Neural cell (in vitro differentiated cells): Measurements from ENCODE around the gene VARS2. TPM values are rescaled to one million over a fixed set of nuclear protein-coding genes. Genes with fewer than 3 reads are reported as not detected.

ENCODE experiments used
- H2AFZ ChIP-seq: fragments of 200-600, 300-800 bp; sonication (generic), shearing (Covaris generic); 2 replicates; pipeline ENCODE4 v1.6.0; 2014; ENCODE audit warnings: low read depth, mild to moderate bottlenecking, antibody characterized with exemption, low read length, moderate library complexity
- H3F3A ChIP-seq: fragments of 200-600 bp; shearing (Covaris generic); 2 replicates; pipeline ENCODE4 v1.6.1; 2016; ENCODE audit warnings: mild to moderate bottlenecking, moderate library complexity, mixed read lengths, antibody characterized with exemption, low read length; ENCODE audit not compliant: insufficient read depth, poor library complexity, severe bottlenecking
- H3K27ac ChIP-seq: fragments of 200-600, 300-800 bp; sonication (generic), shearing (Covaris generic); 2 replicates; pipeline ENCODE4 v1.5.1; 2014; ENCODE audit warnings: mild to moderate bottlenecking, low read length, moderate library complexity
- H3K27me3 ChIP-seq: fragments of 300-800, 200-600 bp; sonication (generic), shearing (Covaris generic); 2 replicates; pipeline ENCODE4 v1.6.0; 2014; ENCODE audit warnings: mild to moderate bottlenecking, low read depth, low read length, moderate library complexity; ENCODE audit not compliant: insufficient read depth
- H3K36me3 ChIP-seq: fragments of 300-800, 200-600 bp; sonication (generic), shearing (Covaris generic); 2 replicates; pipeline ENCODE4 v1.5.1; 2014; ENCODE audit warnings: mild to moderate bottlenecking, antibody characterized with exemption, low read length, moderate library complexity; ENCODE audit not compliant: insufficient read depth
- H3K4me2 ChIP-seq: fragments of 300-800, 200-600 bp; sonication (generic), shearing (Covaris generic); 2 replicates; pipeline ENCODE4 v1.6.0; 2014; ENCODE audit warnings: mild to moderate bottlenecking, low read length
- H3K4me3 ChIP-seq: fragments of 300-800, 200-600 bp; sonication (generic), shearing (Covaris generic); 2 replicates; pipeline ENCODE4 v1.5.1; 2014; ENCODE audit warnings: mild to moderate bottlenecking, low read length, moderate library complexity
- H3K79me2 ChIP-seq: fragments of 200-600 bp; shearing (Covaris generic); replicated peaks from 2 replicates; pipeline ENCODE4 v1.6.0; 2014; ENCODE audit warnings: mild to moderate bottlenecking, low read length, moderate library complexity; ENCODE audit not compliant: insufficient read depth
- H3K9ac ChIP-seq: fragments of 300-800, 200-600 bp; sonication (generic), shearing (Covaris generic); 2 replicates; pipeline ENCODE4 v1.6.1; 2016; ENCODE audit warnings: mild to moderate bottlenecking, low read length, mixed read lengths
- H3K9me2 ChIP-seq: fragments of 200-600 bp; shearing (Covaris generic); 2 replicates; pipeline ENCODE4 v1.6.1; 2016; ENCODE audit warnings: mild to moderate bottlenecking, low read length, mixed read lengths; ENCODE audit not compliant: insufficient read depth
- H3K9me3 ChIP-seq: fragments of 200-600, 300-800 bp; sonication (generic), shearing (Covaris generic); 2 replicates; pipeline ENCODE4 v1.6.1; 2016; ENCODE audit warnings: mild to moderate bottlenecking, mixed run types, low read length, moderate library complexity, mixed read lengths
- H4K20me1 ChIP-seq: fragments of 200-600 bp; shearing (Covaris generic); 2 replicates; pipeline ENCODE4 v1.6.1; 2016; ENCODE audit warnings: mild to moderate bottlenecking, mixed run types; ENCODE audit not compliant: insufficient read depth
- EP300 ChIP-seq: fragments of 450-650 bp; conservative IDR thresholded peaks from 2 replicates; pipeline ENCODE4 v1.6.1; 2014; ENCODE audit warnings: antibody characterized with exemption, mild to moderate bottlenecking, moderate library complexity; ENCODE audit not compliant: poor library complexity, severe bottlenecking
- EZH2 ChIP-seq: fragments of 200-600, 300-800 bp; shearing (Covaris generic), sonication (generic); IDR thresholded peaks from 2 replicates; pipeline ENCODE4 v1.6.1; 2014; ENCODE audit warnings: antibody characterized with exemption, low read length, borderline replicate concordance, mild to moderate bottlenecking; ENCODE audit not compliant: insufficient read depth, poor library complexity, severe bottlenecking
- MXI1 ChIP-seq: fragments of 450-650 bp; conservative IDR thresholded peaks from 2 replicates; pipeline ENCODE4 v1.6.1; 2014; ENCODE audit warnings: antibody characterized with exemption, mild to moderate bottlenecking; ENCODE audit not compliant: poor library complexity, severe bottlenecking
- POLR2AphosphoS5 ChIP-seq: IDR thresholded peaks from 2 replicates; pipeline ENCODE4 v1.6.1; 2012
- RAD21 ChIP-seq: fragments of 450-650 bp; conservative IDR thresholded peaks from 2 replicates; pipeline ENCODE4 v1.6.1; 2014; ENCODE audit warnings: antibody characterized with exemption, mild to moderate bottlenecking, moderate library complexity
- SMC3 ChIP-seq: fragments of 450-650 bp; conservative IDR thresholded peaks from 2 replicates; pipeline ENCODE4 v1.6.1; 2014; ENCODE audit warnings: antibody characterized with exemption, mild to moderate bottlenecking, moderate library complexity; ENCODE audit not compliant: poor library complexity
- TAF1 ChIP-seq: IDR thresholded peaks from 2 replicates; pipeline ENCODE4 v1.6.1; 2012; ENCODE audit warnings: low read depth
- polyA plus RNA-seq: library from polyadenylated mRNA; depleted of rRNA; stranded (reverse); fragments of >200 nt; gene quantifications from 2 replicates; pipeline ENCODE4 v1.2.3, GENCODE V29; 2014
- TF ChIP-seq, protein P1 (sequence below): IDR thresholded peaks from 2 replicates; pipeline ENCODE4 v1.6.1; 2012; ENCODE audit warnings: borderline replicate concordance
- TF ChIP-seq, protein P2 (sequence below): fragments of 450-650 bp; IDR thresholded peaks from 2 replicates; pipeline ENCODE4 v1.5.1; 2014; ENCODE audit warnings: antibody characterized with exemption, mild to moderate bottlenecking, moderate library complexity; ENCODE audit not compliant: poor library complexity, severe bottlenecking

VARS2 gene
- polyA plus RNA-seq, 1 donor from 2014 or later, result 93.4 TPM

DNA sequence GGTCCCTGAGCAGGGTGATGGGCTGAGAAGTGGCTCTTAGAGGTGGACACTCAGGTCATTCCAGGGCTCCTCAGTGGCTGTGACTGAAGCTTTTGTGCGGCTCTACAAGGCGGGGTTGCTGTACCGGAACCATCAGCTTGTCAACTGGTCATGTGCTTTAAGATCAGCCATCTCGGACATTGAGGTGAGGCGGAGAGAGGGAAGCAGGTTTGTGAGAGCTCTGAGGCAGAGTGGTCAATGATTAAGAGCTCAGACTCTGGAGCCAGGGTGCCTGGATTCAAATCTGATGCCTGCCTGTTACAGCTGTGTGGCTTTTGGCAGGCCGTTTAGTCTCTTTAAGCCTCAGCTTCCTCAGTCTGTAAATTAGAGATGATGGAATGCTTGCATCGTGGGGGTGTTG lies 3.0 kb downstream of the VARS2 start:
- Histone ChIP-seq H3F3A (no peaks in the 10 kb centered on the region), H3K27ac (no peak overlapping the region), H3K27me3 (no peaks in the 10 kb centered on the region), H3K4me2 (no peak overlapping the region), H3K36me3 (peaks cover 7% of the 10 kb centered on the region), H3K9me3 (no peaks in the 10 kb centered on the region), H3K9ac (no peak overlapping the region), H3K9me2 (no peaks in the 10 kb centered on the region), H3K4me3 (no peak overlapping the region), H4K20me1 (no peaks in the 10 kb centered on the region), H2AFZ (no peak overlapping the region), H3K79me2 (no peaks in the 10 kb centered on the region)
- no peak for TF ChIP-seq TAF1
- no peak for TF ChIP-seq RAD21
- TF ChIP-seq EP300, result no peak
- TF ChIP-seq, protein P1, sequence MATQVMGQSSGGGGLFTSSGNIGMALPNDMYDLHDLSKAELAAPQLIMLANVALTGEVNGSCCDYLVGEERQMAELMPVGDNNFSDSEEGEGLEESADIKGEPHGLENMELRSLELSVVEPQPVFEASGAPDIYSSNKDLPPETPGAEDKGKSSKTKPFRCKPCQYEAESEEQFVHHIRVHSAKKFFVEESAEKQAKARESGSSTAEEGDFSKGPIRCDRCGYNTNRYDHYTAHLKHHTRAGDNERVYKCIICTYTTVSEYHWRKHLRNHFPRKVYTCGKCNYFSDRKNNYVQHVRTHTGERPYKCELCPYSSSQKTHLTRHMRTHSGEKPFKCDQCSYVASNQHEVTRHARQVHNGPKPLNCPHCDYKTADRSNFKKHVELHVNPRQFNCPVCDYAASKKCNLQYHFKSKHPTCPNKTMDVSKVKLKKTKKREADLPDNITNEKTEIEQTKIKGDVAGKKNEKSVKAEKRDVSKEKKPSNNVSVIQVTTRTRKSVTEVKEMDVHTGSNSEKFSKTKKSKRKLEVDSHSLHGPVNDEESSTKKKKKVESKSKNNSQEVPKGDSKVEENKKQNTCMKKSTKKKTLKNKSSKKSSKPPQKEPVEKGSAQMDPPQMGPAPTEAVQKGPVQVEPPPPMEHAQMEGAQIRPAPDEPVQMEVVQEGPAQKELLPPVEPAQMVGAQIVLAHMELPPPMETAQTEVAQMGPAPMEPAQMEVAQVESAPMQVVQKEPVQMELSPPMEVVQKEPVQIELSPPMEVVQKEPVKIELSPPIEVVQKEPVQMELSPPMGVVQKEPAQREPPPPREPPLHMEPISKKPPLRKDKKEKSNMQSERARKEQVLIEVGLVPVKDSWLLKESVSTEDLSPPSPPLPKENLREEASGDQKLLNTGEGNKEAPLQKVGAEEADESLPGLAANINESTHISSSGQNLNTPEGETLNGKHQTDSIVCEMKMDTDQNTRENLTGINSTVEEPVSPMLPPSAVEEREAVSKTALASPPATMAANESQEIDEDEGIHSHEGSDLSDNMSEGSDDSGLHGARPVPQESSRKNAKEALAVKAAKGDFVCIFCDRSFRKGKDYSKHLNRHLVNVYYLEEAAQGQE, result no peak
- TF ChIP-seq SMC3, result no peak
- TF ChIP-seq EZH2, result no peak
- TF ChIP-seq POLR2AphosphoS5, result no peak
- TF ChIP-seq, protein P2, sequence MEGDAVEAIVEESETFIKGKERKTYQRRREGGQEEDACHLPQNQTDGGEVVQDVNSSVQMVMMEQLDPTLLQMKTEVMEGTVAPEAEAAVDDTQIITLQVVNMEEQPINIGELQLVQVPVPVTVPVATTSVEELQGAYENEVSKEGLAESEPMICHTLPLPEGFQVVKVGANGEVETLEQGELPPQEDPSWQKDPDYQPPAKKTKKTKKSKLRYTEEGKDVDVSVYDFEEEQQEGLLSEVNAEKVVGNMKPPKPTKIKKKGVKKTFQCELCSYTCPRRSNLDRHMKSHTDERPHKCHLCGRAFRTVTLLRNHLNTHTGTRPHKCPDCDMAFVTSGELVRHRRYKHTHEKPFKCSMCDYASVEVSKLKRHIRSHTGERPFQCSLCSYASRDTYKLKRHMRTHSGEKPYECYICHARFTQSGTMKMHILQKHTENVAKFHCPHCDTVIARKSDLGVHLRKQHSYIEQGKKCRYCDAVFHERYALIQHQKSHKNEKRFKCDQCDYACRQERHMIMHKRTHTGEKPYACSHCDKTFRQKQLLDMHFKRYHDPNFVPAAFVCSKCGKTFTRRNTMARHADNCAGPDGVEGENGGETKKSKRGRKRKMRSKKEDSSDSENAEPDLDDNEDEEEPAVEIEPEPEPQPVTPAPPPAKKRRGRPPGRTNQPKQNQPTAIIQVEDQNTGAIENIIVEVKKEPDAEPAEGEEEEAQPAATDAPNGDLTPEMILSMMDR, result no peak
- TF ChIP-seq MXI1, result no peak

- Histone ChIP-seq H3F3A (no peaks in the 10 kb centered on the region), H3K27ac (no peak overlapping the region), H3K4me3 (no peak overlapping the region), H3K9me3 (no peaks in the 10 kb centered on the region), H3K9ac (no peak overlapping the region), H2AFZ (no peak overlapping the region), H3K9me2 (no peaks in the 10 kb centered on the region), H3K27me3 (no peaks in the 10 kb centered on the region), H3K36me3 (peaks cover 7% of the 10 kb centered on the region), H3K4me2 (no peak overlapping the region), H3K79me2 (no peaks in the 10 kb centered on the region), H4K20me1 (no peaks in the 10 kb centered on the region)
- TF ChIP-seq TAF1 (no peak), SMC3 (no peak), EZH2 (no peak), RAD21 (no peak), POLR2AphosphoS5 (no peak), MXI1 (no peak), EP300 (no peak)
- TF ChIP-seq, protein P2, result no peak
- TF ChIP-seq, protein P1, result no peak
Measured at GRCh38 chr6:30917487-30917886, 3.4 kb downstream of the VARS2 start.
